ENCODE results near the gene SENP2. TPM values are rescaled to one million over a fixed set of nuclear protein-coding genes. Genes with fewer than 3 reads are reported as not detected.

SENP2 gene
- polyA plus RNA-seq, 1 of the 3 experiments (the other 2 are of a cell fraction): 7.1 TPM

- no peak for TF ChIP-seq USF1 (IDR thresholded peaks at IDR 0.05; ENCODE audit: borderline replicate concordance, low read depth)
- TF ChIP-seq RXRA (IDR thresholded peaks at IDR 0.05; ENCODE audit: borderline replicate concordance, low read depth): no peak
These were observed 65.9 kb downstream of the SENP2 start (continued) for GRCh38 chr3:185651971-185652370.

GRCh38 chr3:185653949-185654757 is 68.1 kb downstream of the SENP2 start:
- Histone ChIP-seq H3K9me2 (no peaks in the 10 kb centered on the region), H3K27ac (ENCODE audit: low read depth in 2 of 2, low read length in 1 of 2) (no peak overlapping the region), H3K79me2 (ENCODE audit: insufficient read depth) (peaks cover 8% of the 10 kb centered on the region; the same call in 1 of the 2 replicates), H2AFZ (ENCODE audit: low read depth) (no peak overlapping the region), H3F3A (replicated peaks; ENCODE audit: insufficient read depth) (peaks cover 44% of the 10 kb centered on the region), H3K9ac (no peak overlapping the region), H3K36me3 (replicated peaks in 1 of 2; ENCODE audit: control insufficient read depth in 1 of 2, insufficient read depth in 2 of 2, low read length in 1 of 2) (peaks cover 33 to 68% of the 10 kb centered on the region in 2 experiments), H4K20me1 (ENCODE audit: insufficient read depth) (peaks cover 15% of the 10 kb centered on the region), H3K9me3 (no peaks in the 10 kb centered on the region), H3K4me2 (no peak overlapping the region), H3K4me3 (ENCODE audit: low read depth in 2 of 2, low read length in 1 of 2) (no peak overlapping the region), H3K4me1 (ENCODE audit: control insufficient read depth in 1 of 2, insufficient read depth in 2 of 2, low read depth in 1 of 2, low read length in 1 of 2) (peaks cover 0 to 31% of the 10 kb centered on the region in 2 experiments; a peak in 3 of 4 replicates), H3K27me3 (ENCODE audit: insufficient read depth) (no peaks in the 10 kb centered on the region)
- POLR2A ChIA-PET: no interaction called here
- DNase-seq: no peak
- CTCF ChIA-PET: interaction anchor here (5.0 kb wide), 1 partner anchor 115 kb away, joined by 23 read pairs; no protein-coding TSS in a partner anchor
- TF ChIP-seq POLR2AphosphoS5 (IDR thresholded peaks at IDR 0.05; ENCODE audit: low read depth, low read length): no peak
- TF ChIP-seq RAD21 (IDR thresholded peaks at IDR 0.05; ENCODE audit: low read length): no peak
- TF ChIP-seq PBX3 (IDR thresholded peaks at IDR 0.05): no peak
- WGBS (ENCODE audit: low lambda C conversion rate): 95% methylated on average over 11 of the region's 12 CpGs

GRCh38 chr3:185654758-185655145 is 68.7 kb downstream of the SENP2 start:
- no peaks in the 10 kb centered on the region for H3K27me3 ChIP-seq (ENCODE audit: insufficient read depth)
- peaks cover 15% of the 10 kb centered on the region for H4K20me1 ChIP-seq (ENCODE audit: insufficient read depth)
- H3K4me2 ChIP-seq: no peak overlapping the region
- POLR2A ChIA-PET: no interaction called here
- CTCF ChIA-PET: interaction anchor here (5.0 kb wide), 1 partner anchor 114 kb away, joined by 23 read pairs; no protein-coding TSS in a partner anchor
- H3K9me3 ChIP-seq: no peaks in the 10 kb centered on the region
- H3K36me3 ChIP-seq (replicated peaks in 1 of 2; ENCODE audit: control insufficient read depth in 1 of 2, insufficient read depth in 2 of 2, low read length in 1 of 2): peaks cover 27 to 63% of the 10 kb centered on the region in 2 experiments
- H3K4me3 ChIP-seq (ENCODE audit: low read depth in 2 of 2, low read length in 1 of 2): no peak overlapping the region
- H3K27ac ChIP-seq (ENCODE audit: low read depth in 2 of 2, low read length in 1 of 2): peak overlapping the region in 1 of 2 experiments; percentile 95; a peak in 1 of 4 replicates
- H3K9ac ChIP-seq: no peak overlapping the region
- H3K79me2 ChIP-seq (ENCODE audit: insufficient read depth): peaks cover 12% of the 10 kb centered on the region; the same call in 1 of the 2 replicates
- TF ChIP-seq PBX3 (IDR thresholded peaks at IDR 0.05) (no peak), TAF1 (IDR thresholded peaks at IDR 0.05; ENCODE audit: borderline replicate concordance, low read depth, low read length) (no peak), USF1 (IDR thresholded peaks at IDR 0.05; ENCODE audit: borderline replicate concordance, low read depth) (no peak), IRF3 (IDR thresholded peaks at IDR 0.05; ENCODE audit: low read depth, low read length) (no peak)
- no peak overlapping the region for H2AFZ ChIP-seq (ENCODE audit: low read depth)
- peaks cover 50% of the 10 kb centered on the region for H3F3A ChIP-seq (replicated peaks; ENCODE audit: insufficient read depth)
- WGBS (ENCODE audit: low lambda C conversion rate): 80% methylated on average over 1 of the region's 2 CpGs
- H3K9me2 ChIP-seq: no peaks in the 10 kb centered on the region
- H3K4me1 ChIP-seq (ENCODE audit: control insufficient read depth in 1 of 2, insufficient read depth in 2 of 2, low read depth in 1 of 2, low read length in 1 of 2): peaks cover 0 to 37% of the 10 kb centered on the region in 2 experiments; a peak in 3 of 4 replicates
- no peak for DNase-seq

Data from SK-N-SH (cell line).